B cell (primary cell): Measurements from ENCODE around the gene NAPG. TPM values are rescaled to one million over a fixed set of nuclear protein-coding genes. Genes with fewer than 3 reads are reported as not detected.

Experiments used
- ATAC-seq: fragments of 200-7000 bp; cut with Tn5 transposase; one replicate; pipeline ENCODE4 v1.10.0; 2021; ENCODE audit warnings: low read depth, mild to moderate bottlenecking, moderate number of reproducible peaks, moderate library complexity
- CTCF ChIA-PET: fragments of 350-600 bp; sonication (Branson Sonifier 250); formaldehyde crosslinking; loops from one replicate; lab custom pipeline; 2021; ENCODE audit warnings: antibody characterized with exemption, inconsistent platforms; lab: Charles Lee
- POLR2A ChIA-PET: fragments of 350-600 bp; sonication (Branson Sonifier 250); formaldehyde crosslinking; loops from one replicate; lab custom pipeline; 2021; ENCODE audit warnings: antibody characterized with exemption; lab: Charles Lee
- DNase-seq: peaks from one replicate; pipeline ENCODE4 v3.0.0; 2013
- H2AFZ ChIP-seq: 2 replicates; pipeline ENCODE4 v1.6.1; 2012; ENCODE audit warnings: mild to moderate bottlenecking, low read depth, low read length; ENCODE audit not compliant: insufficient read depth, poor library complexity, severe bottlenecking
- H3K27ac ChIP-seq, 2 donors: 1 replicate in 1 of 2; 2 replicates in 1 of 2; pipeline ENCODE4 v1.5.1; 2012 to 2013; ENCODE audit warnings: low read length in 2 of 2, mild to moderate bottlenecking in 2 of 2, moderate library complexity in 1 of 2
- H3K27me3 ChIP-seq, 4 experiments: fragments of 200-600 bp in 1 of 4; sonication (generic) in 1 of 4; replicated peaks in 1 of 4; 1 replicate in 2 of 4; 2 replicates in 2 of 4; pipeline versions ENCODE4 v1.6.1 to v1.7.0; 2013 to 2016; ENCODE audit warnings: low read length in 3 of 4, mild to moderate bottlenecking in 2 of 4, mixed read lengths in 1 of 4, moderate library complexity in 1 of 4; ENCODE audit not compliant: insufficient read depth in 4 of 4, control insufficient read depth in 3 of 4; ENCODE audit errors: control extremely low read depth in 1 of 4
- H3K36me3 ChIP-seq, 2 experiments: replicated peaks in 1 of 2; 1 replicate in 1 of 2; 2 replicates in 1 of 2; pipeline versions ENCODE4 v1.6.1 to v1.7.1; 2013; ENCODE audit warnings: low read length in 1 of 2; ENCODE audit not compliant: insufficient read depth in 2 of 2, control insufficient read depth in 1 of 2; ENCODE audit errors: control extremely low read depth in 1 of 2, extremely low read depth in 1 of 2
- H3K4me1 ChIP-seq, 2 donors: fragments of 200-600 bp in 1 of 2; sonication (generic) in 1 of 2; 1 replicate in 1 of 2; 2 replicates in 1 of 2; pipeline versions ENCODE4 v1.5.1 to v1.6.1; 2013 to 2017; ENCODE audit warnings: low read length in 2 of 2; ENCODE audit not compliant: control insufficient read depth in 2 of 2, insufficient read depth in 2 of 2
- H3K4me2 ChIP-seq: replicated peaks from 2 replicates; pipeline ENCODE3; 2012; ENCODE audit warnings: mild to moderate bottlenecking, low read depth, low read length; ENCODE audit not compliant: poor library complexity, severe bottlenecking
- H3K4me3 ChIP-seq, 5 experiments: fragments of 200-600 bp in 1 of 5; sonication (generic) in 1 of 5; 1 replicate in 3 of 5; 2 replicates in 2 of 5; pipeline versions ENCODE4 v1.5.1 to v1.7.0; 2011 to 2016; ENCODE audit warnings: low read length in 4 of 5, mild to moderate bottlenecking in 4 of 5, low read depth in 2 of 5, control low read depth in 1 of 5, moderate library complexity in 1 of 5; ENCODE audit not compliant: insufficient read depth in 1 of 5; ENCODE audit errors: control extremely low read depth in 1 of 5, extremely low read depth in 1 of 5
- H3K79me2 ChIP-seq: fragments of 200-600 bp; sonication (generic); one replicate; pipeline ENCODE4 v1.6.0; 2016; ENCODE audit warnings: low read length; ENCODE audit not compliant: control insufficient read depth, insufficient read depth
- H3K9ac ChIP-seq: fragments of 200-600 bp; sonication (generic); 2 replicates; pipeline ENCODE4 v1.6.1; 2017; ENCODE audit warnings: mild to moderate bottlenecking, low read length, moderate library complexity
- H3K9me3 ChIP-seq, 3 donors: one replicate each; pipeline versions ENCODE4 v1.6.1 to v1.7.1; 2013; ENCODE audit warnings: low read length in 2 of 3; ENCODE audit not compliant: control insufficient read depth in 2 of 3, insufficient read depth in 1 of 3; ENCODE audit errors: control extremely low read depth in 1 of 3
- H4K20me1 ChIP-seq: 2 replicates; pipeline ENCODE4 v1.6.0; 2012; ENCODE audit warnings: mild to moderate bottlenecking, low read length; ENCODE audit not compliant: insufficient read depth, control insufficient read depth, poor library complexity, severe bottlenecking
- H3K27ac Mint-ChIP-seq: one replicate; pipeline ENCODE4 v1.8.0; 2021; ENCODE audit warnings: mixed read lengths
- H3K27me3 Mint-ChIP-seq: one replicate; pipeline ENCODE4 v1.8.0; 2021; ENCODE audit warnings: mixed read lengths
- H3K4me1 Mint-ChIP-seq: one replicate; pipeline ENCODE4 v1.8.0; 2021; ENCODE audit warnings: mixed read lengths
- H3K4me3 Mint-ChIP-seq: one replicate; pipeline ENCODE4 v1.8.0; 2021; ENCODE audit warnings: mixed read lengths
- H3K9me3 Mint-ChIP-seq: one replicate; pipeline ENCODE4 v1.8.0; 2022; ENCODE audit warnings: mixed read lengths; ENCODE audit not compliant: insufficient read depth
- EZH2 ChIP-seq: IDR thresholded peaks from 2 replicates; pipeline ENCODE4 v1.6.1; 2012; ENCODE audit warnings: borderline replicate concordance, low read depth, mild to moderate bottlenecking, moderate library complexity, low read length; ENCODE audit not compliant: insufficient read depth, poor library complexity, severe bottlenecking
- WGBS: methylation state at CpG from one replicate; pipeline ENCODE4 v1.1.5; 2013; ENCODE audit warnings: missing lambda C conversion rate; ENCODE audit not compliant: insufficient coverage; 5-methylcytosine and 5-hydroxymethylcytosine counted together
- intact Hi-C: fragments of 100-400 bp; cut with micrococcal nuclease; formaldehyde crosslinking; loops from one replicate; pipeline ENCODE4 v1.10.0; 2022
- polyA plus RNA-seq: library from polyadenylated mRNA; depleted of rRNA; stranded (reverse); fragments of >200 nt; gene quantifications from 2 replicates; pipeline ENCODE4 v1.2.3, GENCODE V29; 2012
- total RNA-seq, 2 donors: library from RNA; stranded (reverse); fragments of 120-200 nt in 1 of 2; gene quantifications; 1 replicate in 1 of 2; 2 replicates in 1 of 2; pipeline versions ENCODE4 v1.2.3 to v1.2.4, GENCODE V29; 2013 to 2022
- TF ChIP-seq, protein P1 (sequence below): fragments of 200-600 bp; IDR thresholded peaks from one replicate; pipeline ENCODE4 v1.8.0; 2022; ENCODE audit warnings: antibody characterized with exemption, mild to moderate bottlenecking

Gene NAPG
- total and polyA plus RNA-seq, 2 donors (not counting 1 experiment from before 2014, with no cell fraction given) = 9.4 to 31.8 TPM

DNA sequence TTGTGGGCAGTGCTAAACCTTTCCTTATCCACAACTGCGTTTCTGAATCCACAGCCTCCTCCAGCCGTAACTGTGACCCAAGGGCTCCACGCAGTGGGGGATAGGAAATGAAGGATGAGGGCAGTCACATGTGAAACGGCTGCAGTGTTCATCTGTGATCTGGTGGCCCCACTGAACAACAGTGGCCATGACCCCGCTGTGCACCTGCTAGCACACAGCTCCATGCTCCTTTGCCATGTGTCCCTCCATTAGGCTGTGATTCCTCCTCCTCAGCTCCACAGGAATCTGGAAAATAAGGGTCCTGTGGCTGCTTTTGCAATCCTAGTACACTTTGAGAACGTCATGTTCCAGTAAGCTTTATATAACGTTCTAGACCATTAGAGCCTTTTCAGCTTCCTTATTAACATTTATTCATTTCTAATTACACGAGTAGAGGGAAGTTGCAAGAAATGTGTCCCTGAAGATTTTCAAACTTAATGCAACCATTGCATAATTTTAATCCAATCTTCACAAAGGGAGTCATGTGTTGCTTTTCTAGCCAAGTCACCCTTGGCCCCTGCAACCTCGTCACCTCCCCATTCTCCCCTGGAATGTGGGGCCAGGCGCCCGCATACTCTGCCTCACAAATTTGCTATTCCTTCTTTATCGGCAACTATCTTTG lies 7.1 kb upstream of the NAPG start:
- H3K27ac Mint-ChIP-seq = no peak overlapping the region
- ChIA-PET CTCF (interaction anchor here (0.6 to 7.7 kb wide), 19 partner anchors 9 to 603 kb away, joined by 3 to 174 read pairs (median 4); no protein-coding TSS in a partner anchor), POLR2A (no interaction called here)
- Histone ChIP-seq H4K20me1 (no peaks in the 10 kb centered on the region), H3K36me3 (no peaks in the 10 kb centered on the region), H3K9ac (no peak overlapping the region), H2AFZ (no peak overlapping the region), H3K79me2 (no peaks in the 10 kb centered on the region), H3K4me2 (no peak overlapping the region), H3K27ac (no peak overlapping the region), H3K4me3 (no peak overlapping the region), H3K4me1 (peaks cover 3 to 5% of the 10 kb centered on the region in 2 donors), H3K27me3 (peaks cover 0 to 3% (median 1%) of the 10 kb centered on the region in 4 experiments), H3K9me3 (peaks cover 0 to 4% (median 0%) of the 10 kb centered on the region in 3 donors)
- TF ChIP-seq, protein P1, sequence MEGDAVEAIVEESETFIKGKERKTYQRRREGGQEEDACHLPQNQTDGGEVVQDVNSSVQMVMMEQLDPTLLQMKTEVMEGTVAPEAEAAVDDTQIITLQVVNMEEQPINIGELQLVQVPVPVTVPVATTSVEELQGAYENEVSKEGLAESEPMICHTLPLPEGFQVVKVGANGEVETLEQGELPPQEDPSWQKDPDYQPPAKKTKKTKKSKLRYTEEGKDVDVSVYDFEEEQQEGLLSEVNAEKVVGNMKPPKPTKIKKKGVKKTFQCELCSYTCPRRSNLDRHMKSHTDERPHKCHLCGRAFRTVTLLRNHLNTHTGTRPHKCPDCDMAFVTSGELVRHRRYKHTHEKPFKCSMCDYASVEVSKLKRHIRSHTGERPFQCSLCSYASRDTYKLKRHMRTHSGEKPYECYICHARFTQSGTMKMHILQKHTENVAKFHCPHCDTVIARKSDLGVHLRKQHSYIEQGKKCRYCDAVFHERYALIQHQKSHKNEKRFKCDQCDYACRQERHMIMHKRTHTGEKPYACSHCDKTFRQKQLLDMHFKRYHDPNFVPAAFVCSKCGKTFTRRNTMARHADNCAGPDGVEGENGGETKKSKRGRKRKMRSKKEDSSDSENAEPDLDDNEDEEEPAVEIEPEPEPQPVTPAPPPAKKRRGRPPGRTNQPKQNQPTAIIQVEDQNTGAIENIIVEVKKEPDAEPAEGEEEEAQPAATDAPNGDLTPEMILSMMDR = no peak
- TF ChIP-seq EZH2 = no peak
- ATAC-seq = no peak
- 82% methylated on average over 6 of the region's 12 CpGs for WGBS
- no peak overlapping the region for H3K4me3 Mint-ChIP-seq
- intact Hi-C loops = no loop called here
- DNase-seq = no peak
- H3K27me3 Mint-ChIP-seq = peaks cover 20% of the 10 kb centered on the region
- peaks cover 4% of the 10 kb centered on the region for H3K9me3 Mint-ChIP-seq
- H3K4me1 Mint-ChIP-seq = peaks cover 1% of the 10 kb centered on the region

DNA sequence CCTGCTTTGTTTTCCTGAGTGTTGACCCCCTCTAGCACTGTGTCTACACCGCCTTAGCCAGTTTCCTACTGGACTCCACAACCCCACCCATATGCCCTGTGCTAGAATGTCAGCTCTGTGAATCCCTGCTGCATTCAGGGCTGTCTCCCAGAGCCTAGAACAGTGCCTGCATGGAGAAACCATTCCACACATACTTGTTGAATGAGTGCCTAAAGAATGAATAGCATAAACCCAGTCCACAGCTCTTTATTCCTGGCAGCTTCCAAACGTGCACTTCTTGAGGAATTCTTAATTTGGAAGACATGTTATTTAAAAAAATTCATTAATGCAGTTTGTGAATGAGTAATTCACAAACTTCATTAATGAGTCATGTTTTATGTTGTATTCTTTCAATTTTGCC lies 6.5 kb upstream of the NAPG start:
- Histone ChIP-seq H2AFZ (no peak overlapping the region), H4K20me1 (no peaks in the 10 kb centered on the region), H3K36me3 (no peaks in the 10 kb centered on the region), H3K27ac (no peak overlapping the region), H3K27me3 (peaks cover 0 to 3% (median 1%) of the 10 kb centered on the region in 4 experiments), H3K4me3 (no peak overlapping the region), H3K9ac (no peak overlapping the region), H3K4me1 (peaks cover 3 to 5% of the 10 kb centered on the region in 2 donors), H3K9me3 (peaks cover 0 to 4% (median 0%) of the 10 kb centered on the region in 3 donors), H3K4me2 (no peak overlapping the region), H3K79me2 (no peaks in the 10 kb centered on the region)
- no CpG with 5 or more reads among the region's 2 CpGs for WGBS
- peaks cover 20% of the 10 kb centered on the region for H3K27me3 Mint-ChIP-seq
- POLR2A ChIA-PET = no interaction called here
- DNase-seq (no peak), ATAC-seq (no peak)
- H3K4me1 Mint-ChIP-seq = peaks cover 1% of the 10 kb centered on the region
- CTCF ChIA-PET = interaction anchor here (0.6 to 7.7 kb wide), 16 partner anchors 9 to 604 kb away, joined by 3 to 174 read pairs (median 4); no protein-coding TSS in a partner anchor
- intact Hi-C loops = no loop called here
- H3K27ac Mint-ChIP-seq = no peak overlapping the region
- no peak for TF ChIP-seq EZH2
- TF ChIP-seq, protein P1 = no peak
- no peak overlapping the region for H3K4me3 Mint-ChIP-seq
- H3K9me3 Mint-ChIP-seq = peaks cover 4% of the 10 kb centered on the region
